ENCODE measurements around the gene PKLR. TPM values are rescaled to one million over a fixed set of nuclear protein-coding genes. Genes with fewer than 3 reads are reported as not detected.

PKLR gene
- total RNA-seq, 1 experiment from 2014 or later, result 0.17 TPM

GRCh38 chr1:155253208-155253607 is 48.0 kb downstream of the PKLR start:
- intact Hi-C loops (cut with micrococcal nuclease), result loop anchor here (5.0 kb wide), 1 partner anchor 54 kb away; the partner anchor contains the start of gene FDPS
- CTCF ChIA-PET, result interaction anchor here (0.9 to 2.4 kb wide), 3 partner anchors 24 to 243 kb away, joined by 3 to 6 read pairs (median 3); partner anchors contain the start of genes HCN3 and KRTCAP2
- peak overlapping the region; percentile 95 for H3K4me2 ChIP-seq (ENCODE audit: low read length)

GRCh38 chr1:155251566-155251965 is 49.7 kb downstream of the PKLR start:
- Histone ChIP-seq H3K79me2 (ENCODE audit: insufficient read depth, low read length) (peaks cover 11% of the 10 kb centered on the region; the same call in 1 of the 2 replicates), H3K9me2 (ENCODE audit: insufficient read depth) (no peaks in the 10 kb centered on the region), H3K4me2 (ENCODE audit: low read length) (no peak overlapping the region), H4K20me1 (ENCODE audit: insufficient read depth) (no peaks in the 10 kb centered on the region), H2AFZ (ENCODE audit: low read depth, low read length, poor library complexity, severe bottlenecking) (no peak overlapping the region), H3K9ac (ENCODE audit: low read length) (no peak overlapping the region), H3K27me3 (ENCODE audit: insufficient read depth, low read length) (no peaks in the 10 kb centered on the region), H3K4me1 (ENCODE audit: control insufficient read depth in 1 of 2, insufficient read depth in 2 of 2, low read length in 2 of 2) (peaks cover 16 to 35% of the 10 kb centered on the region in 2 experiments; a peak in 3 of 4 replicates), H3K9me3 (ENCODE audit: control insufficient read depth in 1 of 2, insufficient read depth in 1 of 2, low read depth in 1 of 2, low read length in 2 of 2) (no peaks in the 10 kb centered on the region), H3K27ac (ENCODE audit: low read depth, low read length) (peak overlapping the region; percentile 23; the same call in 1 of the 2 replicates), H3K4me3 (replicated peaks in 1 of 2; ENCODE audit: low read depth in 1 of 2, low read length in 2 of 2) (no peak overlapping the region), H3K36me3 (ENCODE audit: control insufficient read depth in 1 of 2, insufficient read depth in 2 of 2, low read length in 2 of 2) (peaks cover 0 to 2% of the 10 kb centered on the region in 2 experiments; a peak in 3 of 4 replicates)
- CTCF ChIA-PET, result interaction anchor here (0.8 to 4.1 kb wide), 22 partner anchors 8 to 399 kb away, joined by 3 to 44 read pairs (median 6); partner anchors contain the start of genes CLK2, FDPS, HCN3 and KRTCAP2
- ATAC-seq (no peak), DNase-seq (ENCODE audit: low read depth, low spot score) (no peak)
- RAD21 ChIA-PET (ENCODE audit: low non-redundant PET in 1 of 2, low total read pairs in 2 of 2, uncharacterized antibody in 2 of 2, unreplicated experiment in 2 of 2), result interaction anchor here (1.2 to 2.0 kb wide), 2 partner anchors 72 kb away, joined by 4 to 9 read pairs; no protein-coding TSS in a partner anchor
- POLR2A ChIA-PET, result interaction anchor here (0.8 to 1.3 kb wide), 4 partner anchors 11 to 74 kb away, joined by 3 to 5 read pairs (median 3); partner anchors contain the start of genes CLK2 and SCAMP3
- BruUV-seq (replicated peaks), result no TSS peak
- intact Hi-C loops (cut with micrococcal nuclease), result loop anchor here (5.0 kb wide), 1 partner anchor 56 kb away; the partner anchor contains the start of gene FDPS
- TF ChIP-seq ZBTB33 (IDR thresholded peaks at IDR 0.05; ENCODE audit: extremely low read depth, insufficient replicate concordance, low read length) (no peak), SP1 (IDR thresholded peaks at IDR 0.05; ENCODE audit: low read depth) (no peak), JUND (IDR thresholded peaks at IDR 0.05) (no peak), POLR2AphosphoS5 (IDR thresholded peaks at IDR 0.05; ENCODE audit: low read depth, low read length) (no peak), MAX (IDR thresholded peaks at IDR 0.05) (no peak), CTCF (IDR thresholded peaks at IDR 0.05 in 2 of 3, conservative IDR thresholded peaks at IDR 0.05 in 1 of 3; ENCODE audit: borderline replicate concordance in 1 of 3, insufficient read depth in 1 of 3, low read depth in 2 of 3, low read length in 2 of 3) (no peak), POLR2A (IDR thresholded peaks at IDR 0.05; ENCODE audit: borderline replicate concordance, extremely low read depth, insufficient read depth, insufficient read length) (no peak), SIN3A (IDR thresholded peaks at IDR 0.05; ENCODE audit: low read depth) (no peak), EZH2 (IDR thresholded peaks at IDR 0.05) (no peak)

More at GRCh38 chr1:155253208-155253607, 48.0 kb downstream of the PKLR start:
- no peaks in the 10 kb centered on the region for H3K27me3 ChIP-seq (ENCODE audit: insufficient read depth, low read length)
- no peak overlapping the region for H2AFZ ChIP-seq (ENCODE audit: low read depth, low read length, poor library complexity, severe bottlenecking)
- H4K20me1 ChIP-seq (ENCODE audit: insufficient read depth), result no peaks in the 10 kb centered on the region
- H3K9ac ChIP-seq (ENCODE audit: low read length), result peak overlapping the region; percentile 81
- H3K9me3 ChIP-seq (ENCODE audit: control insufficient read depth in 1 of 2, insufficient read depth in 1 of 2, low read depth in 1 of 2, low read length in 2 of 2), result no peaks in the 10 kb centered on the region
- H3K4me3 ChIP-seq (replicated peaks in 1 of 2; ENCODE audit: low read depth in 1 of 2, low read length in 2 of 2), result no peak overlapping the region
- TF ChIP-seq ATF3 (IDR thresholded peaks at IDR 0.05), result no peak
- peaks cover 11% of the 10 kb centered on the region; the same call in 1 of the 2 replicates for H3K79me2 ChIP-seq (ENCODE audit: insufficient read depth, low read length)
- BruUV-seq (replicated peaks), result TSS peak; percentile 40
- POLR2A ChIA-PET, result no interaction called here
- peaks cover 16 to 35% of the 10 kb centered on the region in 2 experiments; a peak in 3 of 4 replicates for H3K4me1 ChIP-seq (ENCODE audit: control insufficient read depth in 1 of 2, insufficient read depth in 2 of 2, low read length in 2 of 2)
- peaks cover 3 to 4% of the 10 kb centered on the region in 2 experiments; a peak in 2 of 4 replicates for H3K36me3 ChIP-seq (ENCODE audit: control insufficient read depth in 1 of 2, insufficient read depth in 2 of 2, low read length in 2 of 2)
- no peak for DNase-seq (ENCODE audit: low read depth, low spot score)
- peak overlapping the region; percentile 62 for H3K27ac ChIP-seq (ENCODE audit: low read depth, low read length)
- H3K9me2 ChIP-seq (ENCODE audit: insufficient read depth), result no peaks in the 10 kb centered on the region
- no peak for ATAC-seq
- RAD21 ChIA-PET (ENCODE audit: low non-redundant PET in 1 of 2, low total read pairs in 2 of 2, uncharacterized antibody in 2 of 2, unreplicated experiment in 2 of 2), result no interaction called here
